ENCODE data around the gene BRF1.

BRF1 gene

GRCh38 chr14:105220699-105221597 is 79.9 kb downstream of the BRF1 start:
- ATAC-seq (replicated peaks) (no peak), DNase-seq (no peak)
- peaks cover 0 to under 1% of the 10 kb centered on the region in 2 donors for H3K4me1 Mint-ChIP-seq
- no peak overlapping the region for H3K4me3 Mint-ChIP-seq
- H3K36me3 Mint-ChIP-seq: peaks cover 39 to 57% of the 10 kb centered on the region in 2 donors
- no peaks in the 10 kb centered on the region for H3K9me3 Mint-ChIP-seq
- no peaks in the 10 kb centered on the region for H3K27me3 Mint-ChIP-seq
- no peak overlapping the region for H3K27ac Mint-ChIP-seq

- ATAC-seq (replicated peaks) (no peak), DNase-seq (no peak)
- peaks cover 0 to 2% of the 10 kb centered on the region in 2 donors for H3K4me1 Mint-ChIP-seq
- no peak overlapping the region for H3K4me3 Mint-ChIP-seq
- no peaks in the 10 kb centered on the region for H3K27me3 Mint-ChIP-seq
- no peak overlapping the region for H3K27ac Mint-ChIP-seq
- peaks cover 35 to 60% of the 10 kb centered on the region in 2 donors for H3K36me3 Mint-ChIP-seq
- no peaks in the 10 kb centered on the region for H3K9me3 Mint-ChIP-seq
Observed at GRCh38 chr14:105219753-105220152, 81.0 kb downstream of the BRF1 start.

GRCh38 chr14:105219043-105219612 is 81.7 kb downstream of the BRF1 start:
- DNase-seq (no peak), ATAC-seq (replicated peaks) (no peak)
- Mint-ChIP-seq H3K27ac (peak overlapping the region; percentile 67), H3K4me1 (peaks cover 0 to 2% of the 10 kb centered on the region in 2 donors), H3K27me3 (no peaks in the 10 kb centered on the region), H3K9me3 (no peaks in the 10 kb centered on the region), H3K4me3 (no peak overlapping the region), H3K36me3 (peaks cover 39 to 60% of the 10 kb centered on the region in 2 donors)

GRCh38 chr14:105218611-105219010 is 82.2 kb downstream of the BRF1 start:
- ATAC-seq (replicated peaks) (no peak), DNase-seq (no peak)
- no peak overlapping the region for H3K4me3 Mint-ChIP-seq
- H3K4me1 Mint-ChIP-seq: peaks cover 0 to 2% of the 10 kb centered on the region in 2 donors
- no peaks in the 10 kb centered on the region for H3K9me3 Mint-ChIP-seq
- no peak overlapping the region for H3K27ac Mint-ChIP-seq
- H3K27me3 Mint-ChIP-seq: no peaks in the 10 kb centered on the region
- peaks cover 39 to 60% of the 10 kb centered on the region in 2 donors for H3K36me3 Mint-ChIP-seq

GRCh38 chr14:105217774-105218173 is 83.0 kb downstream of the BRF1 start:
- H3K36me3 Mint-ChIP-seq: peaks cover 35 to 58% of the 10 kb centered on the region in 2 donors

GRCh38 chr14:105216490-105217247 is 84.1 kb downstream of the BRF1 start:
- H3K27me3 Mint-ChIP-seq: no peaks in the 10 kb centered on the region
- no peak overlapping the region for H3K27ac Mint-ChIP-seq
- DNase-seq (no peak), ATAC-seq (replicated peaks) (no peak)
- no peaks in the 10 kb centered on the region for H3K9me3 Mint-ChIP-seq
- H3K4me3 Mint-ChIP-seq: no peak overlapping the region
- H3K36me3 Mint-ChIP-seq: peaks cover 33 to 59% of the 10 kb centered on the region in 2 donors
- peaks cover 0 to 2% of the 10 kb centered on the region in 2 donors for H3K4me1 Mint-ChIP-seq

More at GRCh38 chr14:105217774-105218173, 83.0 kb downstream of the BRF1 start:
- Mint-ChIP-seq H3K9me3 (no peaks in the 10 kb centered on the region), H3K27me3 (no peaks in the 10 kb centered on the region), H3K4me3 (no peak overlapping the region), H3K4me1 (peaks cover 0 to 2% of the 10 kb centered on the region in 2 donors), H3K27ac (no peak overlapping the region)
- no peak for ATAC-seq (replicated peaks)
- DNase-seq: no peak

GRCh38 chr14:105215602-105216001 is 85.2 kb downstream of the BRF1 start:
- Mint-ChIP-seq H3K9me3 (no peaks in the 10 kb centered on the region), H3K36me3 (peaks cover 28 to 56% of the 10 kb centered on the region in 2 donors), H3K4me1 (peaks cover 0 to 2% of the 10 kb centered on the region in 2 donors), H3K27me3 (no peaks in the 10 kb centered on the region), H3K4me3 (no peak overlapping the region), H3K27ac (no peak overlapping the region)
- DNase-seq (no peak), ATAC-seq (replicated peaks) (no peak)

- Mint-ChIP-seq H3K4me3 (no peak overlapping the region), H3K4me1 (peaks cover 0 to 2% of the 10 kb centered on the region in 2 donors), H3K36me3 (peaks cover 29 to 54% of the 10 kb centered on the region in 2 donors), H3K27ac (no peak overlapping the region), H3K9me3 (no peaks in the 10 kb centered on the region), H3K27me3 (no peaks in the 10 kb centered on the region)
- no peak for ATAC-seq (replicated peaks)
- no peak for DNase-seq
Observed at GRCh38 chr14:105214324-105214915, 86.4 kb downstream of the BRF1 start.

GRCh38 chr14:105213361-105213760 is 87.4 kb downstream of the BRF1 start:
- DNase-seq (no peak), ATAC-seq (replicated peaks) (no peak)
- no peak overlapping the region for H3K4me3 Mint-ChIP-seq
- H3K4me1 Mint-ChIP-seq: peaks cover 0 to 2% of the 10 kb centered on the region in 2 donors
- peaks cover 20 to 44% of the 10 kb centered on the region in 2 donors for H3K36me3 Mint-ChIP-seq
- H3K27ac Mint-ChIP-seq: no peak overlapping the region
- no peaks in the 10 kb centered on the region for H3K27me3 Mint-ChIP-seq
- no peaks in the 10 kb centered on the region for H3K9me3 Mint-ChIP-seq

- ATAC-seq (replicated peaks) (no peak), DNase-seq (no peak)
- Mint-ChIP-seq H3K27ac (no peak overlapping the region), H3K4me3 (no peak overlapping the region), H3K36me3 (peaks cover 18 to 43% of the 10 kb centered on the region in 2 donors), H3K27me3 (no peaks in the 10 kb centered on the region), H3K4me1 (peaks cover 0 to 2% of the 10 kb centered on the region in 2 donors), H3K9me3 (no peaks in the 10 kb centered on the region)
Observed at GRCh38 chr14:105212541-105213300, 88.1 kb downstream of the BRF1 start.

GRCh38 chr14:105211758-105212089 is 89.1 kb downstream of the BRF1 start:
- H3K27ac Mint-ChIP-seq: no peak overlapping the region
- ATAC-seq (replicated peaks) (no peak), DNase-seq (no peak)
- no peaks in the 10 kb centered on the region for H3K9me3 Mint-ChIP-seq
- H3K4me3 Mint-ChIP-seq: no peak overlapping the region
- H3K36me3 Mint-ChIP-seq: peaks cover 9 to 37% of the 10 kb centered on the region in 2 donors
- no peaks in the 10 kb centered on the region for H3K27me3 Mint-ChIP-seq
- H3K4me1 Mint-ChIP-seq: peaks cover 0 to 4% of the 10 kb centered on the region in 2 donors

GRCh38 chr14:105211086-105211757 is 89.6 kb downstream of the BRF1 start:
- H3K27me3 Mint-ChIP-seq: no peaks in the 10 kb centered on the region
- H3K4me3 Mint-ChIP-seq: no peak overlapping the region
- no peaks in the 10 kb centered on the region for H3K9me3 Mint-ChIP-seq
- ATAC-seq (replicated peaks): no peak
- peaks cover 9 to 33% of the 10 kb centered on the region in 2 donors for H3K36me3 Mint-ChIP-seq
- H3K4me1 Mint-ChIP-seq: peaks cover 0 to 6% of the 10 kb centered on the region in 2 donors
- DNase-seq: no peak
- no peak overlapping the region for H3K27ac Mint-ChIP-seq

All from stimulated activated naive B cell treated with anti-CD40 and anti-IgM and Interleukin-4, amounts not matched to agents 10 μg/mL and 1 μg/mL and 100 μg/mL, for 72 hours (primary cell).